HUES6 (cell line): ENCODE data around the gene TMCC1.
"Not testable (repeated sequence)": the region's sequence is repeated elsewhere in the genome, so short reads cannot be mapped to it uniquely, and the experiment has no call there.

Source experiments
- H3K27ac ChIP-seq: 2 replicates; pipeline ENCODE4 v1.7.0; 2013; ENCODE audit warnings: low read depth, mild to moderate bottlenecking, low read length, inconsistent platforms
- H3K27me3 ChIP-seq: 2 replicates; pipeline ENCODE4 v1.6.1; 2013; ENCODE audit warnings: low read length; ENCODE audit not compliant: control insufficient read depth, insufficient read depth
- H3K36me3 ChIP-seq: 2 replicates; pipeline ENCODE4 v1.6.1; 2013; ENCODE audit warnings: low read length; ENCODE audit not compliant: control insufficient read depth, insufficient read depth
- H3K4me1 ChIP-seq: 2 replicates; pipeline ENCODE4 v1.6.1; 2013; ENCODE audit warnings: low read length; ENCODE audit not compliant: control insufficient read depth, insufficient read depth
- H3K4me3 ChIP-seq: 2 replicates; pipeline ENCODE4 v1.5.1; 2013; ENCODE audit warnings: low read depth, low read length
- H3K9ac ChIP-seq: one replicate; pipeline ENCODE4 v1.6.1; 2013; ENCODE audit warnings: mild to moderate bottlenecking, low read length
- H3K9me3 ChIP-seq: 2 replicates; pipeline ENCODE4 v1.6.1; 2013; ENCODE audit warnings: low read depth, low read length; ENCODE audit not compliant: control insufficient read depth, insufficient read depth

The TMCC1 gene

GRCh38 chr3:129927072-129927471 is 33.6 kb upstream of the TMCC1 start:
- Histone ChIP-seq H3K27ac (no peak overlapping the region), H3K4me3 (no peak overlapping the region), H3K9me3 (peaks cover 27% of the 10 kb centered on the region), H3K4me1 (no peaks in the 10 kb centered on the region), H3K36me3 (no peaks in the 10 kb centered on the region), H3K9ac (no peak overlapping the region), H3K27me3 (no peaks in the 10 kb centered on the region)

GRCh38 chr3:129919806-129920205 is 26.3 kb upstream of the TMCC1 start:
- Histone ChIP-seq H3K9me3 (peaks cover 53% of the 10 kb centered on the region), H3K36me3 (no peaks in the 10 kb centered on the region), H3K4me1 (no peaks in the 10 kb centered on the region), H3K27me3 (no peaks in the 10 kb centered on the region), H3K4me3 (no peak overlapping the region), H3K9ac (no peak overlapping the region), H3K27ac (no peak overlapping the region)

- H3K9me3 ChIP-seq: peaks cover 58% of the 10 kb centered on the region
- H3K36me3 ChIP-seq: no peaks in the 10 kb centered on the region
Measured at GRCh38 chr3:129919357-129919756, 25.8 kb upstream of the TMCC1 start.

GRCh38 chr3:129918461-129918860 is 24.9 kb upstream of the TMCC1 start:
- Histone ChIP-seq H3K36me3 (no peaks in the 10 kb centered on the region), H3K4me1 (no peaks in the 10 kb centered on the region), H3K27me3 (no peaks in the 10 kb centered on the region), H3K9me3 (peaks cover 56% of the 10 kb centered on the region), H3K27ac (no peak overlapping the region), H3K9ac (no peak overlapping the region), H3K4me3 (no peak overlapping the region)

More at GRCh38 chr3:129919357-129919756, 25.8 kb upstream of the TMCC1 start:
- H3K4me1 ChIP-seq: no peaks in the 10 kb centered on the region
- H3K27ac ChIP-seq: no peak overlapping the region
- H3K4me3 ChIP-seq: no peak overlapping the region
- H3K9ac ChIP-seq: no peak overlapping the region
- no peaks in the 10 kb centered on the region for H3K27me3 ChIP-seq

GRCh38 chr3:129917423-129918007 is 24.0 kb upstream of the TMCC1 start:
- Histone ChIP-seq H3K27ac (no peak overlapping the region), H3K4me3 (no peak overlapping the region), H3K27me3 (no peaks in the 10 kb centered on the region)

GRCh38 chr3:129913618-129914017 is 20.1 kb upstream of the TMCC1 start:
- Histone ChIP-seq H3K4me1 (no peaks in the 10 kb centered on the region), H3K4me3 (no peak overlapping the region), H3K27me3 (no peaks in the 10 kb centered on the region), H3K36me3 (no peaks in the 10 kb centered on the region), H3K9me3 (peaks cover 53% of the 10 kb centered on the region), H3K27ac (no peak overlapping the region), H3K9ac (no peak overlapping the region)

More at GRCh38 chr3:129917423-129918007, 24.0 kb upstream of the TMCC1 start:
- no peak overlapping the region for H3K9ac ChIP-seq
- H3K9me3 ChIP-seq: peaks cover 60% of the 10 kb centered on the region
- no peaks in the 10 kb centered on the region for H3K4me1 ChIP-seq
- no peaks in the 10 kb centered on the region for H3K36me3 ChIP-seq

GRCh38 chr3:129911261-129911861 is 17.9 kb upstream of the TMCC1 start:
- Histone ChIP-seq H3K27ac (no peak overlapping the region), H3K4me3 (no peak overlapping the region), H3K27me3 (no peaks in the 10 kb centered on the region), H3K36me3 (peaks cover 4% of the 10 kb centered on the region; the same call in 1 of the 2 replicates), H3K9ac (no peak overlapping the region), H3K9me3 (peaks cover 51% of the 10 kb centered on the region), H3K4me1 (no peaks in the 10 kb centered on the region)

GRCh38 chr3:129909235-129909634 is 15.7 kb upstream of the TMCC1 start:
- not testable (repeated sequence) for H3K9ac ChIP-seq, H3K4me1 ChIP-seq, H3K4me3 ChIP-seq, H3K27ac ChIP-seq, H3K36me3 ChIP-seq, H3K27me3 ChIP-seq
- peaks cover 49% of the 10 kb centered on the region for H3K9me3 ChIP-seq

- H3K27me3 ChIP-seq: no peaks in the 10 kb centered on the region
- peaks cover 7% of the 10 kb centered on the region; the same call in 1 of the 2 replicates for H3K36me3 ChIP-seq
- no peak overlapping the region for H3K9ac ChIP-seq
- H3K27ac ChIP-seq: no peak overlapping the region
- H3K4me3 ChIP-seq: no peak overlapping the region
- H3K9me3 ChIP-seq: peaks cover 53% of the 10 kb centered on the region
- H3K4me1 ChIP-seq: no peaks in the 10 kb centered on the region
Measured at GRCh38 chr3:129908417-129908816, 14.9 kb upstream of the TMCC1 start.

- H3K36me3 ChIP-seq, H3K4me3 ChIP-seq, H3K27ac ChIP-seq, H3K27me3 ChIP-seq, H3K9ac ChIP-seq, H3K4me1 ChIP-seq: not testable (repeated sequence)
- peaks cover 51% of the 10 kb centered on the region for H3K9me3 ChIP-seq
Measured at GRCh38 chr3:129901272-129901671, 7.8 kb upstream of the TMCC1 start.

GRCh38 chr3:129897026-129897425 is 3.5 kb upstream of the TMCC1 start:
- peaks cover 23% of the 10 kb centered on the region for H3K9me3 ChIP-seq
- H3K4me3 ChIP-seq: no peak overlapping the region
- H3K27me3 ChIP-seq: no peaks in the 10 kb centered on the region
- peaks cover 4% of the 10 kb centered on the region; the same call in 1 of the 2 replicates for H3K4me1 ChIP-seq
- H3K36me3 ChIP-seq: no peaks in the 10 kb centered on the region
- no peak overlapping the region for H3K9ac ChIP-seq
- H3K27ac ChIP-seq: no peak overlapping the region
